Measurements from ENCODE around the gene ADAM11.
"Not testable (repeated sequence)": the region's sequence is repeated elsewhere in the genome, so short reads cannot be mapped to it uniquely, and the experiment has no call there.

GRCh38 chr17:44808656-44809388, 50.0 kb downstream of the ADAM11 start:
- TF ChIP-seq CTCF, POLR2A, EP300, POLR2AphosphoS5 (IDR thresholded peaks at IDR 0.05): not testable (repeated sequence)

Data from gastroesophageal sphincter (tissue), 3 donors.